NB4 (cell line): ENCODE measurements around the gene TUBD1.

Source experiments
- CTCF ChIP-seq: IDR thresholded peaks from one replicate; pipeline ENCODE4 v1.5.1; 2012; ENCODE audit warnings: low read depth, low read length
- MAX ChIP-seq: IDR thresholded peaks from 2 replicates; pipeline ENCODE4 v1.6.1; 2011; ENCODE audit warnings: low read depth, low read length

- TF ChIP-seq CTCF (no peak), MAX (no peak)
Observed at GRCh38 chr17:59814685-59815084, 78.1 kb downstream of the TUBD1 start.
